HepG2 (cell line): Measurements from ENCODE around the gene ATP8A1. TPM values are rescaled to one million over a fixed set of nuclear protein-coding genes. Genes with fewer than 3 reads are reported as not detected.
A peak's percentile ranks its signal among the peaks of the same experiment; 100 is the strongest.

Experiments used
- ATAC-seq: fragments of 200-7000 bp; cut with Tn5 transposase; 3 replicates; pipeline ENCODE4 v1.9.1; 2020; ENCODE audit warnings: mild to moderate bottlenecking, moderate library complexity
- BruUV-seq: library from RNA; stranded (reverse); fragments of 400-500 nt; replicated peaks from 2 replicates; lab custom pipeline; 2021; lab: Mats Ljungman, UMichigan
- CTCF ChIA-PET: fragments of 300-600 bp; formaldehyde crosslinking; extraction: SDS; loops from one replicate; lab custom pipeline; 2021; ENCODE audit warnings: low total read pairs, inconsistent platforms, low intra/inter-chr PET ratio; lab: Yijun Ruan, JAX
- POLR2A ChIA-PET: fragments of 350-600 bp; sonication (Branson Sonifier 250); formaldehyde crosslinking; loops from one replicate; lab custom pipeline; 2020; ENCODE audit warnings: antibody characterized with exemption, inconsistent platforms; lab: Yijun Ruan, JAX
- DNase-seq: peaks from one replicate; pipeline ENCODE4 v3.0.0-alpha.2; 2015; ENCODE audit warnings: low spot score
- FAIRE-seq: peaks from 3 replicates; lab custom pipeline; 2011; peaks lifted over from hg19 to GRCh38; lab: Jason Lieb, UNC
- H2AFZ ChIP-seq: one replicate; pipeline ENCODE4 v1.6.1; 2011; ENCODE audit warnings: low read length, inconsistent platforms
- H3K27ac ChIP-seq: fragments of 300-600 bp; 3 replicates; pipeline ENCODE4 v1.8.0; 2011; ENCODE audit warnings: mixed run types, mild to moderate bottlenecking, mixed read lengths, low read length, inconsistent platforms; ENCODE audit not compliant: insufficient read depth; ENCODE audit errors: extremely low read length
- H3K27me3 ChIP-seq, 2 experiments: fragments of 200-600 bp in 1 of 2; 2 replicates in 1 of 2; 3 replicates in 1 of 2; pipeline versions ENCODE4 v1.6.0 to v1.8.0; 2011; ENCODE audit warnings: low read length in 2 of 2, mild to moderate bottlenecking in 2 of 2, moderate library complexity in 2 of 2, inconsistent platforms in 1 of 2; ENCODE audit not compliant: insufficient read depth in 2 of 2, control insufficient read depth in 1 of 2
- H3K36me3 ChIP-seq, 2 experiments: fragments of 200-600 bp in 1 of 2; replicated peaks in 1 of 2; 2 replicates in 1 of 2; 3 replicates in 1 of 2; pipeline versions ENCODE4 v1.5.1 to v1.8.0; 2011; ENCODE audit warnings: low read length in 2 of 2, inconsistent platforms in 1 of 2; ENCODE audit not compliant: insufficient read depth in 2 of 2, control insufficient read depth in 1 of 2
- H3K4me1 ChIP-seq: 2 replicates; pipeline ENCODE4 v1.5.1; 2012; ENCODE audit warnings: low read length, inconsistent platforms; ENCODE audit not compliant: insufficient read depth
- H3K4me2 ChIP-seq: 2 replicates; pipeline ENCODE4 v1.6.0; 2011; ENCODE audit warnings: low read depth, low read length, inconsistent platforms
- H3K4me3 ChIP-seq, 3 experiments: fragments of 200-600 bp in 1 of 3; sonication (generic), shearing (Covaris generic) in 1 of 3; replicated peaks in 1 of 3; 2 replicates each; pipeline ENCODE4 v1.5.1; 2011 to 2016; ENCODE audit warnings: low read length in 3 of 3, inconsistent platforms in 2 of 3, low read depth in 2 of 3, mild to moderate bottlenecking in 2 of 3, control low read depth in 1 of 3, mixed read lengths in 1 of 3; ENCODE audit not compliant: insufficient read depth in 1 of 3
- H3K79me2 ChIP-seq: one replicate; pipeline ENCODE4 v1.6.1; 2011; ENCODE audit warnings: low read length, inconsistent platforms; ENCODE audit not compliant: insufficient read depth
- H3K9ac ChIP-seq: 2 replicates; pipeline ENCODE4 v1.6.0; 2011; ENCODE audit warnings: mild to moderate bottlenecking, low read depth, low read length, inconsistent platforms; ENCODE audit not compliant: insufficient read depth
- H3K9me3 ChIP-seq: 2 replicates; pipeline ENCODE4 v1.5.1; 2012; ENCODE audit warnings: mild to moderate bottlenecking, low read length
- H4K20me1 ChIP-seq: 2 replicates; pipeline ENCODE4 v1.6.0; 2011; ENCODE audit warnings: inconsistent platforms, mild to moderate bottlenecking, low read length, moderate library complexity; ENCODE audit not compliant: insufficient read depth
- CTCF ChIP-seq: sonication (generic); formaldehyde crosslinking; IDR thresholded peaks from 2 replicates; pipeline ENCODE4 v1.5.0; 2020; ENCODE audit warnings: mild to moderate bottlenecking, missing genetic modification reagents, moderate library complexity
- ELF3 ChIP-seq: IDR thresholded peaks from 2 replicates; pipeline ENCODE4 v1.6.1; 2016; ENCODE audit warnings: missing genetic modification reagents, missing compliant biosample characterization
- HCFC1 ChIP-seq: fragments of 150-350 bp; IDR thresholded peaks from 2 replicates; pipeline ENCODE4 v1.6.1; 2014; ENCODE audit warnings: low read depth, low read length
- HDAC1 ChIP-seq: sonication (generic); formaldehyde crosslinking; IDR thresholded peaks from 2 replicates; pipeline ENCODE4 v1.5.1; 2020; ENCODE audit warnings: mild to moderate bottlenecking, missing genetic modification reagents
- MBD4 ChIP-seq: IDR thresholded peaks from 2 replicates; pipeline ENCODE4 v1.6.1; 2012; ENCODE audit warnings: low read length, inconsistent platforms, borderline replicate concordance
- RAD21 ChIP-seq: fragments of 450-650 bp; formaldehyde crosslinking; IDR thresholded peaks from 2 replicates; pipeline ENCODE4 v1.5.0; 2020; ENCODE audit warnings: mild to moderate bottlenecking
- RXRA ChIP-seq: sonication (generic); formaldehyde crosslinking; IDR thresholded peaks from 2 replicates; pipeline ENCODE4 v1.5.1; 2020; ENCODE audit warnings: missing genetic modification reagents
- SMC3 ChIP-seq: IDR thresholded peaks from 2 replicates; pipeline ENCODE4 v1.6.1; 2011; ENCODE audit warnings: low read length, improper control_type of control experiment
- SUZ12 ChIP-seq: fragments of 150-350 bp; IDR thresholded peaks from 2 replicates; pipeline ENCODE4 v1.6.1; 2014; ENCODE audit warnings: low read depth, low read length
- TFDP1 ChIP-seq: IDR thresholded peaks from 2 replicates; pipeline ENCODE4 v1.6.1; 2016; ENCODE audit warnings: missing compliant biosample characterization, missing genetic modification reagents, borderline replicate concordance
- TRIM24 ChIP-seq: sonication (generic); formaldehyde crosslinking; IDR thresholded peaks from 2 replicates; pipeline ENCODE4 v1.8.0; 2022; ENCODE audit warnings: mild to moderate bottlenecking, missing genetic modification reagents
- YY1 ChIP-seq: IDR thresholded peaks from 2 replicates; pipeline ENCODE4 v1.6.1; 2011; ENCODE audit warnings: low read length, low read depth, moderate library complexity, mild to moderate bottlenecking; ENCODE audit not compliant: insufficient read depth, insufficient replicate concordance
- ZFYVE20 ChIP-seq: sonication (generic); formaldehyde crosslinking; IDR thresholded peaks from 2 replicates; pipeline ENCODE4 v1.8.0; 2023; ENCODE audit warnings: low read depth, mild to moderate bottlenecking, moderate library complexity, missing genetic modification reagents, borderline replicate concordance
- ZMAT3 ChIP-seq: sonication (generic); formaldehyde crosslinking; conservative IDR thresholded peaks from 2 replicates; pipeline ENCODE4 v1.7.0; 2021; ENCODE audit warnings: missing genetic modification reagents
- ZNF101 ChIP-seq: sonication (generic); formaldehyde crosslinking; IDR thresholded peaks from 2 replicates; pipeline ENCODE4 v1.4.0; 2020; ENCODE audit warnings: mild to moderate bottlenecking, low read depth, missing genetic modification reagents, borderline replicate concordance
- ZNF180 ChIP-seq: sonication (generic); formaldehyde crosslinking; IDR thresholded peaks from 2 replicates; pipeline ENCODE4 v1.4.0; 2020; ENCODE audit warnings: low read depth, missing genetic modification reagents, borderline replicate concordance
- ZNF263 ChIP-seq: sonication (generic); formaldehyde crosslinking; IDR thresholded peaks from 2 replicates; pipeline ENCODE4 v1.4.0; 2020; ENCODE audit warnings: missing genetic modification reagents
- WGBS: methylation state at CpG from one replicate; pipeline ENCODE4 v1.1.6; 2017; ENCODE audit warnings: low lambda C conversion rate; 5-methylcytosine and 5-hydroxymethylcytosine counted together
- in situ Hi-C: cut with HindIII; loops from 2 replicates; pipeline ENCODE4 v1.10.0; 2017; ENCODE audit warnings: low pct_unique_long_range_greater_than_20kb; ENCODE audit not compliant: extremely low pct_ligation_motif_present
- intact Hi-C: fragments of 100-400 bp; cut with micrococcal nuclease; formaldehyde crosslinking; loops from one replicate; pipeline ENCODE4 v1.10.0; 2022; ENCODE audit not compliant: unreplicated experiment
- polyA plus RNA-seq, 8 experiments: library from polyadenylated mRNA; depleted of rRNA in 3 of 8; stranded (reverse) in 7 of 8; unstranded in 1 of 8; fragments of >200 nt; fragmentation: Illumina TruSeq in 4 of 8; extraction: Trizol in 4 of 8; gene quantifications; 2 replicates each; pipeline versions ENCODE4 v1.2.1 to v1.2.3, GENCODE V29; 2011 to 2016; ENCODE audit warnings: low read depth in 4 of 8, missing spikeins in 1 of 8, mixed read lengths in 1 of 8; ENCODE audit not compliant: insufficient read depth in 1 of 8
- total RNA-seq, 5 experiments: library from RNA; depleted of rRNA; stranded (reverse); fragments of >200 nt; fragmentation: Illumina TruSeq; extraction: Trizol; gene quantifications; 2 replicates each; pipeline ENCODE4 v1.2.3, GENCODE V29; 2016; ENCODE audit warnings: low read depth in 1 of 5

ATP8A1 gene
- total and polyA plus RNA-seq, 2 of the 13 experiments (the other 11 are each of a cell fraction or from before 2014, with no cell fraction given), result 1.7 to 6.2 TPM

GRCh38 chr4:42570221-42570620 lies 86.7 kb downstream of the ATP8A1 start:
- Histone ChIP-seq H3K9ac (no peak overlapping the region), H3K36me3 (no peaks in the 10 kb centered on the region), H4K20me1 (no peaks in the 10 kb centered on the region), H3K79me2 (no peaks in the 10 kb centered on the region), H3K4me1 (no peaks in the 10 kb centered on the region), H3K4me2 (no peak overlapping the region), H3K4me3 (no peak overlapping the region), H2AFZ (no peak overlapping the region), H3K27ac (no peak overlapping the region), H3K9me3 (no peaks in the 10 kb centered on the region), H3K27me3 (no peaks in the 10 kb centered on the region)
- DNase-seq (no peak), FAIRE-seq (no peak), ATAC-seq (no peak)
- BruUV-seq, result no TSS peak
- 100% methylated on average over 1 of the region's 1 CpG for WGBS
- ChIA-PET CTCF (no interaction called here), POLR2A (no interaction called here)
- in situ Hi-C loops (loop anchor here (25.0 kb wide), 1 partner anchor 192 kb away; no protein-coding TSS in a partner anchor), intact Hi-C loops (no loop called here)
- TF ChIP-seq RAD21 (CRISPR knock-in tag) (no peak), ZNF180 (no peak), ELF3 (CRISPR knock-in tag) (no peak), MBD4 (no peak)

DNA sequence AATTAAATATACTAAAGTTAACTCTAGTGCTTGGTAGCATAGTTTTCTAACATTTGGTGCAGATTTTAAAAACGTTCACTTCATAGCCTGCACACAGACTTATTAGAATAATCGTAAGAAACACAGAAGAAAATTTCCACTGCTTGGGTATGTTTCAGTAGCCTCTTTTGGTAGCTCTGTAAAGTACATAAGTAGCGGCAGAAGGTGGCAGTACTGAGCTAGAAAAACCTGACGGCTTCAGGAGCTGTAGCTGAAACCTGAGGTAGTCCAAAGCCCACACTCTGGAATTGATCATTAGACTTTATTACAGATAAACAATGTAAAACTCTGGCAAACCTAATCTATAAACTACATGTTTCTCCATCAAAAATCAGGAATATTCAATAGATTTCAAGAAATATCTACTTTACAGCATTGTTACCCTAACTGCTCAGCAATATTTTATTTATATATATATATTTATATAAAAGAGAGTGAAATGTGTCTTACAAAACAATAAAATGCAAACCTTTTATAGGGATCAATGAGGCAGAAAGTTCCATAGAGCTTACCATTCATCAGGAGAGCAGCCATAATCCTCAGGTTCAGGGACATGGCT lies 88.2 kb downstream of the ATP8A1 start:
- BruUV-seq, result no TSS peak
- FAIRE-seq (peak; percentile 72), ATAC-seq (peak; percentile 98), DNase-seq (peak; percentile 56)
- Histone ChIP-seq H3K27me3 (no peaks in the 10 kb centered on the region), H3K27ac (no peak overlapping the region), H4K20me1 (no peaks in the 10 kb centered on the region), H3K4me1 (no peaks in the 10 kb centered on the region), H3K4me2 (no peak overlapping the region), H3K9me3 (no peaks in the 10 kb centered on the region), H2AFZ (no peak overlapping the region), H3K36me3 (no peaks in the 10 kb centered on the region), H3K79me2 (no peaks in the 10 kb centered on the region), H3K4me3 (no peak overlapping the region), H3K9ac (no peak overlapping the region)
- CTCF ChIA-PET, result interaction anchor here (0.8 to 3.0 kb wide), 3 partner anchors 181 to 298 kb away, joined by 3 to 51 read pairs (median 3); no protein-coding TSS in a partner anchor
- WGBS, result 2% methylated on average over 4 of the region's 4 CpGs
- in situ Hi-C loops (loop anchor here (5.0 to 25.0 kb wide), 2 partner anchors 194 to 294 kb away; no protein-coding TSS in a partner anchor), intact Hi-C loops (loop anchor here (1.0 to 2.0 kb wide), 5 partner anchors 88 to 297 kb away; partner anchors contain the start of gene ATP8A1)
- POLR2A ChIA-PET, result no interaction called here
- TF ChIP-seq HCFC1 (no peak), ZMAT3 (no peak), ZFYVE20 (no peak), ZNF101 (CRISPR knock-in tag) (no peak), TFDP1 (CRISPR knock-in tag) (no peak), SMC3 (peak; percentile 84), TRIM24 (CRISPR knock-in tag) (no peak), ZNF263 (no peak), YY1 (no peak), RAD21 (CRISPR knock-in tag) (peak; percentile 67), RXRA (CRISPR knock-in tag) (no peak), CTCF (CRISPR knock-in tag) (peak; percentile 76), HDAC1 (CRISPR knock-in tag) (no peak), SUZ12 (no peak)
